T-helper 17 cell (primary cell): ENCODE measurements around the gene NMT1. TPM values are rescaled to one million over a fixed set of nuclear protein-coding genes. Genes with fewer than 3 reads are reported as not detected.

Source experiments
- ATAC-seq: fragments of 150-1000 bp; cut with Tn5 transposase; 2 replicates; pipeline ENCODE4 v1.10.0; 2021; ENCODE audit warnings: mild to moderate bottlenecking, moderate library complexity
- DNase-seq, 3 donors: peaks; one replicate each; pipeline versions ENCODE4 v3.0.0 to v3.0.0-alpha.2; 2020 to 2021
- H3K9me3 ChIP-seq: one replicate; pipeline ENCODE4 v1.7.0; 2013; ENCODE audit warnings: low read length, mild to moderate bottlenecking; ENCODE audit not compliant: control insufficient read depth, poor library complexity, severe bottlenecking
- H3K27ac Mint-ChIP-seq: one replicate; pipeline ENCODE4 v1.8.0; 2022; ENCODE audit warnings: mild to moderate bottlenecking, moderate library complexity, mixed read lengths
- H3K27me3 Mint-ChIP-seq: one replicate; pipeline ENCODE4 v1.8.0; 2022; ENCODE audit warnings: mixed read lengths
- H3K36me3 Mint-ChIP-seq: one replicate; pipeline ENCODE4 v1.8.0; 2022; ENCODE audit warnings: low read depth, mixed read lengths
- H3K4me1 Mint-ChIP-seq: one replicate; pipeline ENCODE4 v1.8.0; 2022; ENCODE audit warnings: mild to moderate bottlenecking, mixed read lengths
- H3K4me3 Mint-ChIP-seq: one replicate; pipeline ENCODE4 v1.8.0; 2022; ENCODE audit warnings: mild to moderate bottlenecking, moderate library complexity, mixed read lengths
- total RNA-seq, 4 donors: library from RNA in 2 of 4; stranded (reverse) in 2 of 4; gene quantifications; one replicate each; pipeline ENCODE4 v1.2.3 and lab custom pipeline; 2022 to 2026

Gene NMT1
- total RNA-seq, 2 donors from 2014 or later = 78.2 to 85.9 TPM

DNA sequence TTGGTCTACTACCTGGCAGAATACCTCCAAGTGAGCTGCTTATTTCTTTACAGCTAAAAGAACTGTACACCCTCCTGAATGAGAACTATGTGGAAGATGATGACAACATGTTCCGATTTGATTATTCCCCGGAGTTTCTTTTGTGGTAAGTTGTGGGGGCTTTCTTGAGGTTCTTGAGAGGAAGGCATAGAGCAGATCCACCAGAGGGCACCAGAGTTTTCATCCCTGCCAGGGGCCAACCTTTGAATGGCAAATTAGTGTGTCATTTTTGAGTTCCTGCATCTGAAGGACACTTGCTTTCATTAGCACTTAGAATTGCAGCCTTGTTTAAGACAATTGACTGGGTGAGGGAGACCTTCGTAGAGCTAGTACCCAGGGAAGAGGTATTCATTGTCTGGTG, 35.0 kb downstream of the NMT1 start:
- DNase-seq (no peak), ATAC-seq (no peak)
- Mint-ChIP-seq H3K4me1 (peaks cover 4% of the 10 kb centered on the region), H3K4me3 (no peak overlapping the region), H3K27ac (no peak overlapping the region), H3K36me3 (peaks cover 6% of the 10 kb centered on the region), H3K27me3 (no peaks in the 10 kb centered on the region)
- no peaks in the 10 kb centered on the region for H3K9me3 ChIP-seq

GRCh38 chr17:45096926-45097325, 35.8 kb downstream of the NMT1 start:
- no peak for DNase-seq
- H3K9me3 ChIP-seq = no peaks in the 10 kb centered on the region
- peaks cover 6% of the 10 kb centered on the region for H3K36me3 Mint-ChIP-seq
- H3K4me1 Mint-ChIP-seq = peaks cover 2% of the 10 kb centered on the region
- no peaks in the 10 kb centered on the region for H3K27me3 Mint-ChIP-seq
- H3K4me3 Mint-ChIP-seq = no peak overlapping the region
- no peak overlapping the region for H3K27ac Mint-ChIP-seq
- ATAC-seq = no peak

GRCh38 chr17:45098081-45098868, 37.2 kb downstream of the NMT1 start:
- no peaks in the 10 kb centered on the region for H3K9me3 ChIP-seq
- Mint-ChIP-seq H3K4me3 (no peak overlapping the region), H3K27ac (peak overlapping the region; percentile 47), H3K4me1 (peaks cover 2% of the 10 kb centered on the region), H3K36me3 (peaks cover 10% of the 10 kb centered on the region), H3K27me3 (no peaks in the 10 kb centered on the region)
- ATAC-seq = no peak
- DNase-seq = no peak

DNA sequence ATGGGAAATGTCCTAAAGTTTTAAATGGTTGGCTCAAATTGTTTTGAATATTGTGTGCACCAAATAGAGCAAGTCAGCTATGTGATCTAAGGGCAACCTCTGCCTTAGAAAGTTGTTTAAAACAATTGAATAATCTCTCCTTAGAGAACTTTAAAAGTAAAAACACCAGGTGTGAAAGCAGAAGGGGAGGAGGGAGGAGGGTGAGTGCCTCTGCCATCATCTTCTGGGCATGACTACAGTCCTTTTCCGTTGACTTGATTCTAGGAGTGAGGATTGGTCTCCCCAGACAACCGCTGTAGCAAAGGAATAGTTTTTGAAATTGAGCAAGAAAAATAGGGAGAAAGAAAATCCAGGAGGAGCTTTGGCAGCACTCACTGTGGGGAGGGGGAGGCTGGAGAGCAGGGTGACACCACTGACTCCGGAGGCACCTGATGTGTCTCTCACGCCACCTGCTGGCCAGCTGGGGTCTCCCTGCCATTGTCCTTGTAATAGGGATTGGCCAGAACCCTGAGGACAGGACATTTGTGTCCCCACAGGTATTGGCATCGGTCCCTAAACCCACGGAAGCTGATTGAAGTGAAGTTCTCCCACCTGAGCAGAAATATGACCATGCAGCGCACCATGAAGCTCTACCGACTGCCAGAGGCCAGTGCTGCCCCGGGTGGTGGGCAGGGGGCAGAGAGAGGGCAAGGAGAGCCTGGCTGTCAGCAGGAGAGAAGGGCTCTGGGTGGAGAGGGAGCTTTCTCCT, 37.9 kb downstream of the NMT1 start:
- H3K27ac Mint-ChIP-seq = no peak overlapping the region
- peaks cover 12% of the 10 kb centered on the region for H3K36me3 Mint-ChIP-seq
- H3K4me3 Mint-ChIP-seq = no peak overlapping the region
- no peaks in the 10 kb centered on the region for H3K27me3 Mint-ChIP-seq
- peak; percentile 36 to 67 (median 46) for DNase-seq
- ATAC-seq = peak; percentile 82
- H3K4me1 Mint-ChIP-seq = peaks cover 2% of the 10 kb centered on the region
- no peaks in the 10 kb centered on the region for H3K9me3 ChIP-seq

GRCh38 chr17:45101546-45101882, 40.4 kb downstream of the NMT1 start:
- Mint-ChIP-seq H3K4me1 (peaks cover under 1% of the 10 kb centered on the region), H3K4me3 (no peak overlapping the region), H3K36me3 (peaks cover 9% of the 10 kb centered on the region), H3K27ac (no peak overlapping the region), H3K27me3 (no peaks in the 10 kb centered on the region)
- DNase-seq (no peak), ATAC-seq (no peak)
- no peaks in the 10 kb centered on the region for H3K9me3 ChIP-seq

DNA sequence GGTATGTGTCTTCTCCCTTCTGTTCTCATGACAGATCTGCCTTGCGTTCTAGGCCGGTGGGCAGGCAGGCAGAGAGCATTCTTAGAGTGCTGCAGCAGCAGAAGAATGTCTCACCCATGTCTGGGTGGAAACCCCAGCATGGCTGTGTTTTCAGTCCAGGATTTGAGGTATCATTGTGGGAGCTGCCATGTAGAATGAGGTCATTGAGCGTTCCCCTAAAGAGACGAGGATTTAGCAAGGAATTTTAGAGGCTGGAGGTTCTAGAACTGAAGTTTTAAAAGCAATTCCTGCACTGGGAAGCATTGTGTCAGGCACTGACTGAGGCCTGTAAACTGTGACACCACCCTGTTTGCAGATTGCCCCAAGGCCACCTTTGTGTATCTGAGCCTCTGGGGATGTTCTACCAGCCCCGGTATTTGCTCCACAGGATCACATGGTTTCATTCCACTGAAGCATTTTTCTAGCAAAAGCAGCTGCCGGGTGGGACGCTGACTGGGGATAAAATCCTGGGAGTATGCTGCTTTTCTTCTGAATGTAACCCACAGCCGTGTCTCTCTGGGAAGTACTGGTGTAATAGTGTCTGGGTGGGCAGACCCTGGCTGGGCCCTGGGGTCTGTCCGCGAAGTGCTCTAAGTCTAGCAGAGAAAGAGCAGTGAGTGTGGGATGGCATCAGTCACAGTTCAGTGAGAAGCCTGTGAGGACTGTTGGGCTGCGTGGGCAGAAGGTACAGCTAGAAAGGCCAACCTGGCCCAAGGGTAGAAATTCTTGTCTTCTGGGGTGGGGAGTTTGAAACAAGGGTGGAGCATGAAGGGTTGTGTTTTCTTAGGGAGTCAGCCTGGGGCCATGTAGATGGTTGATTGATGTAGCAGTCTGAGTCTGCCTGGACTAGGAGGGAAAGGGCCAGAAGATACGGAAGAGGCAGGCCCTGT, 41.0 kb downstream of the NMT1 start:
- Mint-ChIP-seq H3K4me3 (peak overlapping the region; percentile 49), H3K4me1 (no peaks in the 10 kb centered on the region), H3K27me3 (no peaks in the 10 kb centered on the region), H3K27ac (no peak overlapping the region), H3K36me3 (peaks cover 8% of the 10 kb centered on the region)
- DNase-seq = no peak
- no peak for ATAC-seq
- no peaks in the 10 kb centered on the region for H3K9me3 ChIP-seq

- DNase-seq = no peak
- H3K4me1 Mint-ChIP-seq = no peaks in the 10 kb centered on the region
- no peaks in the 10 kb centered on the region for H3K9me3 ChIP-seq
- H3K36me3 Mint-ChIP-seq = peaks cover 8% of the 10 kb centered on the region
- H3K4me3 Mint-ChIP-seq = no peak overlapping the region
- no peak overlapping the region for H3K27ac Mint-ChIP-seq
- ATAC-seq = no peak
- H3K27me3 Mint-ChIP-seq = no peaks in the 10 kb centered on the region
Observed at GRCh38 chr17:45102856-45103255, 41.7 kb downstream of the NMT1 start.

GRCh38 chr17:45103269-45103795, 42.2 kb downstream of the NMT1 start:
- DNase-seq (no peak), ATAC-seq (no peak)
- Mint-ChIP-seq H3K4me1 (no peaks in the 10 kb centered on the region), H3K4me3 (no peak overlapping the region), H3K27ac (no peak overlapping the region), H3K27me3 (no peaks in the 10 kb centered on the region), H3K36me3 (peaks cover 6% of the 10 kb centered on the region)
- no peaks in the 10 kb centered on the region for H3K9me3 ChIP-seq

GRCh38 chr17:45104029-45104428, 42.9 kb downstream of the NMT1 start:
- no peaks in the 10 kb centered on the region for H3K27me3 Mint-ChIP-seq
- H3K36me3 Mint-ChIP-seq = peaks cover 6% of the 10 kb centered on the region
- no peak overlapping the region for H3K4me3 Mint-ChIP-seq

GRCh38 chr17:45104497-45104896, 43.4 kb downstream of the NMT1 start:
- Mint-ChIP-seq H3K27me3 (no peaks in the 10 kb centered on the region), H3K36me3 (peaks cover 6% of the 10 kb centered on the region), H3K4me1 (no peaks in the 10 kb centered on the region), H3K27ac (no peak overlapping the region), H3K4me3 (no peak overlapping the region)
- no peaks in the 10 kb centered on the region for H3K9me3 ChIP-seq
- no peak for ATAC-seq
- no peak for DNase-seq

More at GRCh38 chr17:45104029-45104428, 42.9 kb downstream of the NMT1 start:
- ATAC-seq (no peak), DNase-seq (no peak)
- Mint-ChIP-seq H3K27ac (no peak overlapping the region), H3K4me1 (no peaks in the 10 kb centered on the region)
- H3K9me3 ChIP-seq = no peaks in the 10 kb centered on the region

DNA sequence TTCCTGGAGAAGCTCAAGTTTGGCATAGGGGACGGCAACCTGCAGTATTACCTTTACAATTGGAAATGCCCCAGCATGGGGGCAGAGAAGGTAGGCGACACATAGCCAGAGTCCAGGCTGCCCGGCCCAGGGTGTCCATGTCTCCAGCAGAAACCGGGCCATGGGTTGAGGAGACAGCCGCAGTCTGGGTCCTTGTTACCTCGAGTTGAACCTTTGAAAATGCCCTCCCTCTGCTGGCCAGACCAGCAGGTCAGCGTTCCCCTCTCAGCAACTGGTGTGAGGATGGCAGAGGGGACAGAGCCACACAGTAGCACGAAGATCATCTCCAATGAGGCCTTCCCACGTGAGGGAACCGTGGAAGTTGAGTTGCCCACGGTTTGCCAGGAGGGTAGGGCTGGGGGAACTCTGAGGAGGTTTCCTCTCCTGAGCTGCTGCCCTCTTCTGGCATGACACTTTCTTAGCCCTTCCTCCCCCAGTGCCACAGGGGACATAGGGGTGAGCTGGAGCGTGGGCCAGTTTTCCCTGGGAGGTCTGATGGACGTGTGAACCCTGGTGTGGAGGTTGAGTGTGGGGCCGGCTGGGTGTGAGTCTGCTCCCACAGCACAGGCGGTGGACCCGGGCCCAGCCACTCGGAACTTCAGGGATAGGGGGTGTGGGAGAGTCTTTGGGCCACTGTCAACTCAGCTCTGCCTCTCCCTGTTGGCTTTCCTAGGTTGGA, 43.9 kb downstream of the NMT1 start:
- no peaks in the 10 kb centered on the region for H3K9me3 ChIP-seq
- Mint-ChIP-seq H3K4me3 (no peak overlapping the region), H3K36me3 (peaks cover 6% of the 10 kb centered on the region), H3K4me1 (no peaks in the 10 kb centered on the region), H3K27ac (no peak overlapping the region), H3K27me3 (no peaks in the 10 kb centered on the region)
- DNase-seq (no peak), ATAC-seq (no peak)

DNA sequence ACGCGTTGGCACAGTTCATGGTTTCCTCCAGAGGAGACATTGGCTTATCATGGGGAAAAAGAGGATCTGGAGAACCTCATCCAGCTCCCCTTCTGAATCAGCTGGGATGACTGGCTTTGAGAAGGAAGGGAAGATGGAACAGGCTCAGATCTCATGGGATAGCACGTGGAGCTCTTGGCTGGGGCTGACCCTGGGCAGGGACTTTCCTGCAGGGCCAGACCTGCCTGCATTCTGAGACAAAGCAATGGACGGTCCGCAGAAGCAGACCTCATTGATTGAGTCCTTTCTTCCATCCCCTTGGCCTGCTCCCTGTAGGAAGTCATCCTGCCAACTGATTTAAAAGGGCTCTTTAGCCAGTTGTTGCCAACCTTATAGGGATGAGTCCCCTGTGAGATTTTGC, 45.0 kb downstream of the NMT1 start:
- no peak for ATAC-seq
- Mint-ChIP-seq H3K27me3 (no peaks in the 10 kb centered on the region), H3K4me1 (no peaks in the 10 kb centered on the region), H3K36me3 (peaks cover 6% of the 10 kb centered on the region), H3K4me3 (no peak overlapping the region), H3K27ac (no peak overlapping the region)
- H3K9me3 ChIP-seq = no peaks in the 10 kb centered on the region
- no peak for DNase-seq
